Epithelial cell of proximal tubule (primary cell): Measurements from ENCODE around the gene ANKRD62. TPM values are rescaled to one million over a fixed set of nuclear protein-coding genes. Genes with fewer than 3 reads are reported as not detected.
"Not testable (repeated sequence)": the region's sequence is repeated elsewhere in the genome, so short reads cannot be mapped to it uniquely, and the experiment has no call there.

Experiments used
- DNase-seq: peaks from one replicate; pipeline ENCODE4 v3.0.0-alpha.2; 2011; ENCODE audit warnings: low read depth
- H3K4me3 ChIP-seq: 2 replicates; pipeline ENCODE4 v1.5.1; 2011; ENCODE audit warnings: low read depth, mild to moderate bottlenecking, low read length
- CTCF ChIP-seq: conservative IDR thresholded peaks from 2 replicates; pipeline ENCODE4 v1.5.1; 2012; ENCODE audit warnings: low read depth, mild to moderate bottlenecking, low read length
- total RNA-seq: library from RNA; depleted of rRNA; stranded (reverse); fragments of >200 nt; gene quantifications from 2 replicates; pipeline ENCODE4 v1.2.3, GENCODE V29; 2015

ANKRD62 gene
- total RNA-seq, 1 donor from 2014 or later, result not detected

- H3K4me3 ChIP-seq, result not testable (repeated sequence)
Observed at GRCh38 chr18:12149431-12149830, 55.8 kb downstream of the ANKRD62 start.

GRCh38 chr18:12154361-12154760 is 60.7 kb downstream of the ANKRD62 start:
- no peak for DNase-seq
- no peak overlapping the region for H3K4me3 ChIP-seq
- TF ChIP-seq CTCF, result no peak

More at GRCh38 chr18:12149431-12149830, 55.8 kb downstream of the ANKRD62 start:
- not testable (repeated sequence) for DNase-seq

- no peak for DNase-seq
- no peak for TF ChIP-seq CTCF
- H3K4me3 ChIP-seq, result no peak overlapping the region
Observed at GRCh38 chr18:12155996-12156395, 62.4 kb downstream of the ANKRD62 start.

GRCh38 chr18:12159446-12159845 is 65.8 kb downstream of the ANKRD62 start:
- H3K4me3 ChIP-seq, result no peak overlapping the region
- TF ChIP-seq CTCF, result no peak
- DNase-seq, result no peak

GRCh38 chr18:12162786-12163185 is 69.1 kb downstream of the ANKRD62 start:
- DNase-seq, result no peak
- H3K4me3 ChIP-seq, result no peak overlapping the region
- TF ChIP-seq CTCF, result no peak

GRCh38 chr18:12165038-12165768 is 71.6 kb downstream of the ANKRD62 start:
- no peak for DNase-seq
- no peak overlapping the region for H3K4me3 ChIP-seq
- TF ChIP-seq CTCF, result no peak

Other genes starting within 250 kb of the ANKRD62 start
- gene CHMP1B, start 242.4 kb upstream of the ANKRD62 start, total RNA-seq, result 37.7 and 69.8 TPM in 2 replicates
- gene MPPE1, start 185.5 kb upstream of the ANKRD62 start, total RNA-seq, result 15.2 and 32.5 TPM in 2 replicates
- 59.0 and 89.9 TPM in 2 replicates for gene IMPA2, start 112.3 kb upstream of the ANKRD62 start, total RNA-seq
- 1.5 and 5.6 TPM in 2 replicates for gene CIDEA, start 160.5 kb downstream of the ANKRD62 start, total RNA-seq
- 425 and 1,079 TPM in 2 replicates for gene TUBB6, start 214.4 kb downstream of the ANKRD62 start, total RNA-seq